ENCODE results near the gene CDK17. TPM values are rescaled to one million over a fixed set of nuclear protein-coding genes. Genes with fewer than 3 reads are reported as not detected.

CDK17 gene
- total RNA-seq, 1 donor from 2014 or later, result 46.7 TPM

DNA sequence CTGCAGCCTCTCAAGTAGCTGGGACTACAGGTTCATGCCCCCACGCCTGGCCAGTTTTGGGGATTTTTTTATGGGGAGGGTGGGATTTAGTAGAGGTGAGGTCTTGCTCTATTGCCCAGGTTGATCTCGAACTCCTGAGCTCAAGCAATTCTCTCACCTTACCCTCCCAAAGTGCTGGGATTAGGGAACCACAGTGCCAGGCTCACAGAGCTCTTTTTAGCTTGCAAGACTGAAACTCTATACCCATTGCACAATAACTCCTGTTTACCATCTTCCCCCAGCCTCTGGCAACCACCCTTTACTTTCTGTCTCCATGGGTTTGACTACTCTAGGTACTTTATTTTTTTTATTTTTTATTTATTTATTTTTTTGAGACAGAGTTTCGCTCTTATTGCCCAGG lies 25.7 kb upstream of the CDK17 start:
- no peak for DNase-seq
- Mint-ChIP-seq H3K4me1 (ENCODE audit: low read depth, unreplicated experiment) (peaks cover 13% of the 10 kb centered on the region), H3K4me3 (ENCODE audit: unreplicated experiment) (no peak overlapping the region), H3K27me3 (ENCODE audit: unreplicated experiment) (peaks cover 5% of the 10 kb centered on the region), H3K9me3 (ENCODE audit: unreplicated experiment) (peaks cover 6% of the 10 kb centered on the region), H3K27ac (ENCODE audit: unreplicated experiment) (peak overlapping the region; percentile 64), H3K36me3 (ENCODE audit: unreplicated experiment) (no peaks in the 10 kb centered on the region)
- TF ChIP-seq, protein P1, sequence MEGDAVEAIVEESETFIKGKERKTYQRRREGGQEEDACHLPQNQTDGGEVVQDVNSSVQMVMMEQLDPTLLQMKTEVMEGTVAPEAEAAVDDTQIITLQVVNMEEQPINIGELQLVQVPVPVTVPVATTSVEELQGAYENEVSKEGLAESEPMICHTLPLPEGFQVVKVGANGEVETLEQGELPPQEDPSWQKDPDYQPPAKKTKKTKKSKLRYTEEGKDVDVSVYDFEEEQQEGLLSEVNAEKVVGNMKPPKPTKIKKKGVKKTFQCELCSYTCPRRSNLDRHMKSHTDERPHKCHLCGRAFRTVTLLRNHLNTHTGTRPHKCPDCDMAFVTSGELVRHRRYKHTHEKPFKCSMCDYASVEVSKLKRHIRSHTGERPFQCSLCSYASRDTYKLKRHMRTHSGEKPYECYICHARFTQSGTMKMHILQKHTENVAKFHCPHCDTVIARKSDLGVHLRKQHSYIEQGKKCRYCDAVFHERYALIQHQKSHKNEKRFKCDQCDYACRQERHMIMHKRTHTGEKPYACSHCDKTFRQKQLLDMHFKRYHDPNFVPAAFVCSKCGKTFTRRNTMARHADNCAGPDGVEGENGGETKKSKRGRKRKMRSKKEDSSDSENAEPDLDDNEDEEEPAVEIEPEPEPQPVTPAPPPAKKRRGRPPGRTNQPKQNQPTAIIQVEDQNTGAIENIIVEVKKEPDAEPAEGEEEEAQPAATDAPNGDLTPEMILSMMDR (IDR thresholded peaks at IDR 0.05; ENCODE audit: partially characterized antibody, unreplicated experiment), result no peak

DNA sequence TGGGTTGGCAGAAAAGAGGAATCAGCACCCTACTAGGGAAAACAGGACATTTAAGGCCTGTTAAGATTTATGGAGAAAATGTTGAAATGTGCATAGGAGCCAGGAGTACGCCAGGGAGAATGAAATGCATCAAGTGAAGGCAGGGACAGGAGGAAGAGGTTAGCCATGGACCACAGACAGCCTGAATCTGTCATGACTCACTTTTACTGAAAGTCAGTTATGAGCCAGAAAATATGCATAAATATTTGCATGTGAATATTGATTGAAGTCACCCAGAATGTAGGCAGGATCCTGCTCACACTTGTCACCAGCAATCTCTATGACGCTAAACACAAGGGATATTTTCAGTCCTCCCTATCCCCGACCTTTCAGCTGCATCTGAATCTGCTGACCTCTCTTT lies 25.1 kb upstream of the CDK17 start:
- TF ChIP-seq, protein P1 (IDR thresholded peaks at IDR 0.05; ENCODE audit: partially characterized antibody, unreplicated experiment), result no peak
- Mint-ChIP-seq H3K36me3 (ENCODE audit: unreplicated experiment) (no peaks in the 10 kb centered on the region), H3K27me3 (ENCODE audit: unreplicated experiment) (peaks cover 5% of the 10 kb centered on the region), H3K4me1 (ENCODE audit: low read depth, unreplicated experiment) (peaks cover 13% of the 10 kb centered on the region), H3K27ac (ENCODE audit: unreplicated experiment) (no peak overlapping the region), H3K4me3 (ENCODE audit: unreplicated experiment) (no peak overlapping the region), H3K9me3 (ENCODE audit: unreplicated experiment) (peaks cover 6% of the 10 kb centered on the region)
- no peak for DNase-seq

DNA sequence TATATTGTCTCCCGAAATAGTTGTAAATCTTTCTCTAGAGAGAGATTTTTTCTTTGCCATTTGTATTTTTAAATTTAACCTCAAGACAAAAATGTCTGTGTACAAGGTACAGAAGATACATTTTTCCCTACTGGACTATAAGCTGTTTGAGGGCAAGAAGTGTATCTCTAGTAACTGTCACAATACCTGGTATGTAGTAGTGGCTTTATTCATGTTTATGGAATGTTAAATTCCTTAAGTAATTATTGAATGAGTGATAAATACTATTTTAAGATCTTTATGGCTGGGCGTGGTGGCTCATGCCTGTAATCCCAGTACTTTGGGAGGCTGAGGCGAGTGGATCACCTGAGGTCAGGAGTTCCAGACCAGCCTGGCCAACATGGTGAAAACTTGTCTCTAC lies 24.4 kb upstream of the CDK17 start:
- Mint-ChIP-seq H3K9me3 (ENCODE audit: unreplicated experiment) (peaks cover 6% of the 10 kb centered on the region), H3K36me3 (ENCODE audit: unreplicated experiment) (no peaks in the 10 kb centered on the region), H3K27me3 (ENCODE audit: unreplicated experiment) (peaks cover 5% of the 10 kb centered on the region), H3K4me1 (ENCODE audit: low read depth, unreplicated experiment) (peaks cover 13% of the 10 kb centered on the region), H3K4me3 (ENCODE audit: unreplicated experiment) (no peak overlapping the region), H3K27ac (ENCODE audit: unreplicated experiment) (no peak overlapping the region)
- TF ChIP-seq, protein P1 (IDR thresholded peaks at IDR 0.05; ENCODE audit: partially characterized antibody, unreplicated experiment), result no peak
- DNase-seq, result no peak

DNA sequence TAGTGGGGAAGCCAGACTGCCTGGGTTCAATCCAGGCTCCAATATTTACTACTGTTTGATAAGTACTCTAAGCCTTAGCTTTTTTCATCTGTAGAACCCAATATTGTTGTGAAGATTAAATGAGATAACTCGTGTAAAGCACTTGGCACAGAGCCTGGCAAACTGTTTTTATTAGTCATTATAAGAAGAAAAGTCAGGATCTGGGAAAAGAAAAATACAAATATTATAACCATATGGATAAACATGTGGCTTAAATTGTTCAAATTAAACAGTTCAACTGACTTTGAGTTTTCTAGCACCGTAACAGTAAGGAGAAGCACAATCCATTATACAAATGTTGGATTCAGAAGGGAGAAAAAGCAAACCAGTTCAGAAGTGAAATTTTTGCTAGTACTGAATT lies 22.0 kb upstream of the CDK17 start:
- peaks cover 6% of the 10 kb centered on the region for H3K4me1 Mint-ChIP-seq (ENCODE audit: low read depth, unreplicated experiment)
- H3K9me3 Mint-ChIP-seq (ENCODE audit: unreplicated experiment), result peaks cover 3% of the 10 kb centered on the region

DNA sequence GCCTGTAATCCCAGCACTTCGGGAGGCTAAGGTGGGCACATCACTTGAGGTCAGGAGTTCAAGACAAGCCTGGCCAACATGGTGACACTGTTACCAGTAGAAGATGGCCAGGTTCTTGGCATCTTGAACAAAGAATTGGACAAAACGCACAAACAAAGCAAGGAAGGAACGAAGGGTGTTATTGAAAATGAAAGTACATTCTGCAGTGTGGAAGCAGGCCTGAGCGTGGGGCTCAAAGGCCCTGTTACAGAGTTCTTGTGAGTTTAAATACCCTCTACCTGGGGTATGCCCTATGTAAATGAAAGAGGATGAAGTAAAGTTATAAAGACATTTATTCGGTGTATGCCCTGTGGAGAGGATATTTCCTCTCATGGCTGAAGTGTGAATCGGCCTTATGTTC lies 20.8 kb upstream of the CDK17 start:
- H3K36me3 Mint-ChIP-seq (ENCODE audit: unreplicated experiment), result no peaks in the 10 kb centered on the region
- no peak for DNase-seq
- H3K4me1 Mint-ChIP-seq (ENCODE audit: low read depth, unreplicated experiment), result peaks cover 7% of the 10 kb centered on the region
- H3K27me3 Mint-ChIP-seq (ENCODE audit: unreplicated experiment), result no peaks in the 10 kb centered on the region
- TF ChIP-seq, protein P1 (IDR thresholded peaks at IDR 0.05; ENCODE audit: partially characterized antibody, unreplicated experiment), result no peak
- no peak overlapping the region for H3K27ac Mint-ChIP-seq (ENCODE audit: unreplicated experiment)
- H3K9me3 Mint-ChIP-seq (ENCODE audit: unreplicated experiment), result no peaks in the 10 kb centered on the region
- H3K4me3 Mint-ChIP-seq (ENCODE audit: unreplicated experiment), result no peak overlapping the region

More for the DNA sequence above, 22.0 kb upstream of the CDK17 start:
- Mint-ChIP-seq H3K4me3 (ENCODE audit: unreplicated experiment) (no peak overlapping the region), H3K36me3 (ENCODE audit: unreplicated experiment) (no peaks in the 10 kb centered on the region), H3K27ac (ENCODE audit: unreplicated experiment) (no peak overlapping the region), H3K27me3 (ENCODE audit: unreplicated experiment) (peaks cover 3% of the 10 kb centered on the region)
- TF ChIP-seq, protein P1 (IDR thresholded peaks at IDR 0.05; ENCODE audit: partially characterized antibody, unreplicated experiment), result no peak
- no peak for DNase-seq

All from glutamatergic neuron (in vitro differentiated cells).